SJCRH30 (cell line): Measurements from ENCODE around the gene HIPK4. TPM values are rescaled to one million over a fixed set of nuclear protein-coding genes. Genes with fewer than 3 reads are reported as not detected.
A peak's percentile ranks its signal among the peaks of the same experiment; 100 is the strongest.
"Not testable (repeated sequence)": the region's sequence is repeated elsewhere in the genome, so short reads cannot be mapped to it uniquely, and the experiment has no call there.

ENCODE experiments used
- DNase-seq, 2 experiments: peaks; one replicate each; pipeline ENCODE4 v3.0.0-alpha.2; 2015 to 2020
- H3K27ac ChIP-seq: fragments of 250-450 bp; sonication (Bioruptor Pico); 2 replicates; pipeline ENCODE4 v1.5.1; 2020; ENCODE audit warnings: mild to moderate bottlenecking, moderate library complexity
- H3K27me3 ChIP-seq: fragments of 250-450 bp; sonication (Bioruptor Pico); 2 replicates; pipeline ENCODE4 v1.5.1; 2020; ENCODE audit warnings: mild to moderate bottlenecking, moderate library complexity
- H3K36me3 ChIP-seq: fragments of 250-450 bp; sonication (Bioruptor Pico); 2 replicates; pipeline ENCODE4 v1.5.1; 2020; ENCODE audit warnings: mild to moderate bottlenecking, moderate library complexity
- H3K4me1 ChIP-seq: fragments of 250-450 bp; sonication (Bioruptor Pico); 2 replicates; pipeline ENCODE4 v1.5.1; 2020; ENCODE audit warnings: mild to moderate bottlenecking, moderate library complexity
- H3K4me3 ChIP-seq: fragments of 250-450 bp; sonication (Bioruptor Pico); 2 replicates; pipeline ENCODE4 v1.5.1; 2020; ENCODE audit warnings: mild to moderate bottlenecking, moderate library complexity
- H3K9me3 ChIP-seq: fragments of 250-450 bp; sonication (Bioruptor Pico); replicated peaks from 2 replicates; pipeline ENCODE4 v1.5.1; 2020; ENCODE audit warnings: mild to moderate bottlenecking, moderate library complexity
- total RNA-seq: library from RNA; depleted of rRNA; stranded (reverse); fragments of >200 nt; shearing (Covaris generic); gene quantifications from 2 replicates; pipeline ENCODE4 v1.2.3, GENCODE V29; 2014

Gene HIPK4
- total RNA-seq, 1 experiment from 2014 or later: 0.10 TPM

DNA sequence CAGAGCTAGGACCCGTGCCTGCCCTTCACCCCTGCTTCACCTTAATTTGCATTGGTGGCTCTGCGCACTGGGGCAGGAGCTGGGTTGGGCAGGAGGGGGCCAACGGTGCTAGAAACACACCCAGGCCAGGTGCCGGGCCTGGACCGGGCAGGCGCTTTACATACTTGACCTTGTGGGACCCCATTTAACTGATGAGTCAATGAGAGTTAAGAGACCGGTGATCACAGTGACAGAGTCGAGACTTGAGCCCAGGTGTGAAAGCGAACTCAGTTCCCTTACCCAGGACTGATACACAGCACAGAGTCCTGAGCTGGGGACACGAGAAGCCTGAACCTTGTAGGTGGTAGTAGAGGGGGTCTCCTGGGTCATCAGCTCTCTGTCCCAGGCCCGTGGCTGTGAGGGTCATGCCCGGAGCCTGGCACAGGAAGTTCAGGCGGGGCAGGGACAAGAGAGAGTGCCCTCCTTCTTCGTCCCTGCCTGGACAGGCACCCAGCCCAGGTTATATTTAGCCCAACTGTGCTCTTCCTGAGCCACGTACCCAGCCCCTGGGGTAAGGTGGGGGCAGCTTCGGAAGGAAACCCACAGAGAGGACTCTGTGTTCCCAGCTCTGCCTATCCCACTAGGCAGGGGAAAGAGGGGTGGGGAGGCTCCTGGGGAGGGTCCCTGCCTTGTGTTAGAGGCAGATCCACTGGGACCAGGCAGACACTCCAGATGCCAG lies 21.3 kb upstream of the HIPK4 start:
- Histone ChIP-seq H3K4me1 (peaks cover 11% of the 10 kb centered on the region; the same call in 1 of the 2 replicates), H3K4me3 (no peak overlapping the region), H3K9me3 (no peaks in the 10 kb centered on the region), H3K36me3 (no peaks in the 10 kb centered on the region), H3K27ac (no peak overlapping the region), H3K27me3 (peaks cover 10% of the 10 kb centered on the region)
- no peak for DNase-seq

DNA sequence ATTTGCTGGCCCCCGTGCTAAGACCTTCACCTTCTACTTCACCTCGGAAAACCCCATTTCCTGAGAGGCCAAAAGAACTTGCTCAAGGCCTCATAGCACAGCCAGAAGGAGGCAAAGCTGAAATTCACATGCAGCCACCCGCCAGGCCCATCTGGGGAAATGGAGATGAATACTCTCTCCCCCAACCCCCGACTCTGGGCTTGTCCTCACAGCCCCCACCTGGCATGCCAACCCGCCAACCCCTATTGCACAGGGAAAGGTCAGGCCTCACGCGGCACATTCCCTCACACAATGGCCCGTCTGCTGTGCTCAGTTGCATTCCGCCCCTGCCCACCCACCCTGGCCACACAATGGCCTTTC lies 20.0 kb upstream of the HIPK4 start:
- H3K27ac ChIP-seq: no peak overlapping the region
- H3K27me3 ChIP-seq: peaks cover 10% of the 10 kb centered on the region
- no peaks in the 10 kb centered on the region for H3K9me3 ChIP-seq
- no peak for DNase-seq
- H3K4me1 ChIP-seq: peaks cover 11% of the 10 kb centered on the region; the same call in 1 of the 2 replicates
- no peaks in the 10 kb centered on the region for H3K36me3 ChIP-seq
- H3K4me3 ChIP-seq: no peak overlapping the region

DNA sequence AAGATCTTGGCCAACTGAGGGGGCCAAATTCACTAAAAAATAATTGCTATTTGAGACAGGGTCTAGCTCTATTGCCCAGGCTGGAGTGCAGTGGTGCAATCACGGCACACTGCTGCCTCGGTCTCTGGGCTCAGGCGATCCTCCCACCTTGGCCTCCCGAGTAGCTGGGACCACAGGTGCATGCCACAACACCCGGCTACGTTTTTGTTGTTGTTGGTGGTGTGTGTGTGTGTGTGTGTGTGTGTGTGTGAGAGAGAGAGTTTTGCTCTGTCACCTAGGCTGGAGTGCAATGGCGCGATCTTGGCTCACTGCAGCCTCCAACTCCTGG lies 18.6 kb upstream of the HIPK4 start:
- H3K27ac ChIP-seq, H3K4me3 ChIP-seq, H3K36me3 ChIP-seq, H3K9me3 ChIP-seq, H3K4me1 ChIP-seq, H3K27me3 ChIP-seq, DNase-seq: not testable (repeated sequence)

DNA sequence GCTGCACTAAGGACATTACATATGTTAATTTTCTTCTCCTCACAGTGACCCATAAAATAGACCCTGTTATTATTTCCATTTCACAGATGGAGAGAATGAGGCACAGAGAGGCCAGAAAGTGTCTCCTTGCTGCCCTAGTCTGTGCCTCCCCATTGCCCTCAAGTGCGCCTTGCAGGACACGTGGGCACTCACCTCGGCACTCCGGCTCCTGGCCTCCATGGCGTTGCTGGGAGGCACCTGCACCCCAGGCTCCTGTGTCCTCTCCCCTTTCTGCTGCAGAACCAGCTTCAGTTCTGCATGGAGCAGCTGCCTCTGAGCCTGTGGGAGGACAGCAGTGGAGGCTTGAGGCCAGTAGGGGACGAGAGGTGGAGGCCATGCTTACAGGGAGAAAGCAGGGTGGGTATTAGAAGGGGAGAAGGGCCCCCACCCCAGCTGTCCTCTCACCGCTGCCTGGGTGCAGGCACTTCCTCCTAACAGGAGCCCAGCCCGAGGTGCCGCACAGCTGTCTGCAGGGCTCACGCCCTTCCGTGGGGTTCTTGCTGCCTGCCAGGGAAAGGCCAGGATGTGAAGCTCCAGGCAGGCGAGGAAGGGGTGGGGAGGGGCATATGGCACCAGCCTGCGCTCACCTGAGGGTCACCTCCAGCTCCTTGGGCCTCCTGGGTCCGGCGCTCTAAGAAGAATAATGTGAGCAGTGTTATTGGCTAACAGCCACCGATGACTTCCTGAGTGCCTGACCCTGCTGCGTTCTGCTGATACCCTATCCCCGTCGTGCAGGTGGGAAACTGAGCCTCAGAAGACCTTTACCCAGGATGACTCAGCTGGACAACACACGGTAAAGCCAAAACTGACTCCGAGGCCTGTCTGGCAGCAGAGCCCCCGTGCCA lies 18.0 kb upstream of the HIPK4 start:
- Histone ChIP-seq H3K27ac (no peak overlapping the region), H3K4me3 (no peak overlapping the region), H3K36me3 (no peaks in the 10 kb centered on the region), H3K9me3 (no peaks in the 10 kb centered on the region), H3K4me1 (peaks cover 6% of the 10 kb centered on the region; the same call in 1 of the 2 replicates), H3K27me3 (peaks cover 10% of the 10 kb centered on the region)
- peak; percentile 72 to 73 for DNase-seq

DNA sequence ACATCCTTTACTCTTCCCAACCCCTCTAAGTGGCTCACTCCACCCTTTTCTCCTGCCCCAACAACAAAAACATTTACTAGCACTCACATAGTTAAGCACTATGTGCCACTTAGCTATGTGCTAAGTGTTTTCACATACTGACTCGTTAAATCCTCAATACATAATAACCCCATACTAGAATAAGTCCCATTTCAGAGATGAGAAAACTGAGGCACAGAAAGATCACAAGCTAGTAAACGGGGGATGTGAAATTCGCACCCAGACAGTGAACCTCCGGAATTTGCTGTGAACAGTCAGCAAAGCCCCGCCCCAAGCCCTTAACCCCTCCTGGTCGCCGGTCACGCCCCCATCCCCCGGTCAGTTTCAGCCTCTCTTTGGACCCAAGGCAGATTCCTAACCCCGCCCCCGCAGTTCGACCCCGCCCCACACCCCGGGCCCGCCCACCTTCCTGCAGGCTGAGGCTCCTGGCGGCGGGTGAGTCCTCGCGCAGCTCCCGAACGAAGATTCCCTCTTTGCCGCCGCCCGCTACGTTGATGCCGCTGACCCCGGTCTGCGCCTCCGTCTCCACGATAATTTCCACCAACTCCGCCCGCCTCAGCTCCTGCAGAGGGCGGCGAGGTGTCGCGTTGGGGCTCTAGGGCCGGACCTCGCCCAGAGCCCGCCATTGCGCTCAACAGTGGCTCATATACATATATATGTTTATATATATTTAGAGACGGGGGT lies 13.4 kb upstream of the HIPK4 start:
- H3K4me1 ChIP-seq: peaks cover 6% of the 10 kb centered on the region; the same call in 1 of the 2 replicates
- no peaks in the 10 kb centered on the region for H3K36me3 ChIP-seq
- H3K4me3 ChIP-seq: peak overlapping the region; percentile 57
- peak overlapping the region; percentile 15 for H3K27ac ChIP-seq
- H3K9me3 ChIP-seq: no peaks in the 10 kb centered on the region
- no peaks in the 10 kb centered on the region for H3K27me3 ChIP-seq
- DNase-seq: peak; percentile 95 to 98

DNA sequence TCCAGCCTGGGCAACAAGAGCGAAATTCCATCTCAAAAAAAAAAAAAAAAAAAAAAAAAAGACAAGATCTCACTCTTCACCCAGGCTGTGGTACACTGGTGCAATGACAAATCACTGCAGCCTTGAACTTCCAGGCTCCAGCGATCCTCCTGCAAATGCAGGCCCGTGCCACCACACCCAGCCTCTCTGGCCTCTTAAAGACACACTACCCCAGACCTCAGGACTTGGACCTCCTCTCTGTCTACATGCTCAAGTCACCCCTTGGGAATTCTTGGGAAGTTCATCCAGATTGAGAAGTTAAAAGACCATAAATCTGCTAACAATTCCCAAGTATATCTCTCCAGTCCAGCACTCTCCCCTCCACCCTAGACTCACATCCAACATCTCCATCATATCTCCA lies 10.6 kb upstream of the HIPK4 start:
- Histone ChIP-seq H3K4me3 (no peak overlapping the region), H3K27me3 (no peaks in the 10 kb centered on the region), H3K4me1 (no peaks in the 10 kb centered on the region), H3K36me3 (no peaks in the 10 kb centered on the region), H3K27ac (no peak overlapping the region), H3K9me3 (no peaks in the 10 kb centered on the region)
- no peak for DNase-seq

DNA sequence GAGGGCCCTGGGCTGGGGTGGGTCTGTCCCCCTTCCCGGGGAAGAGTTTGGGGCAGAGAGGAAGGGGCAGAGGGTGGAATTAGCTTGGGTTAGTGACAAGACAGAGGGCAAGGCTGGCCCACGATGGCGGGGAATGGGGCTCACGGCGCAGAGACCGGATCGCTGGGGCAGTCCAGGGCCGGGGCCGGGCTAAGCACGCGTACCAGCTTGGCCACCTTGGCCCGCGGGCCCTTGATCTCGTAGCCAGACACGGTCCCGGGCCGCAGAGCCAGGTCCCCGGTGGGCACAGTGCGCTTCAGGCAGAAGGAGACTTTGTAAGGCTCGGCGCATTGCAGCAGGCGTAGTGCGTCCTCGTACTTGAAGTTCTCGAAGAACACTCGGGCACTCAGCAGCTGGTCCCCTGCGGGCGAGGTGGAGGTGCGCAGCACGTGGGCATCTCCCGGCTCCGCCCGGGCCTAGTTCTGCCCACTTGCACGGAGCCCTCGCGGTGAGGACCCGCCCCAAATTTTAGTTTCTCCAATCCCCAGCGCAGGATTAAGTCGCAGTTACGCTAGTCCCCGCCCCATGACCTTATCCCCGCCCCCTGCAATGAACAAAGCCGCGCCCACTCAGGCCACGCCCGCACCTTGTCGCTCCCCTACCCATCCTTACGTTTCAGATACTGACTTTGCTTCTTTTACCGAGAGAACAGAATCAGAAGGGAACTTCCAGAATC lies 8.6 kb upstream of the HIPK4 start:
- DNase-seq: no peak
- peaks cover 11% of the 10 kb centered on the region; the same call in 1 of the 2 replicates for H3K27me3 ChIP-seq
- H3K9me3 ChIP-seq: no peaks in the 10 kb centered on the region
- no peaks in the 10 kb centered on the region for H3K36me3 ChIP-seq
- no peaks in the 10 kb centered on the region for H3K4me1 ChIP-seq
- no peak overlapping the region for H3K4me3 ChIP-seq
- H3K27ac ChIP-seq: no peak overlapping the region

DNA sequence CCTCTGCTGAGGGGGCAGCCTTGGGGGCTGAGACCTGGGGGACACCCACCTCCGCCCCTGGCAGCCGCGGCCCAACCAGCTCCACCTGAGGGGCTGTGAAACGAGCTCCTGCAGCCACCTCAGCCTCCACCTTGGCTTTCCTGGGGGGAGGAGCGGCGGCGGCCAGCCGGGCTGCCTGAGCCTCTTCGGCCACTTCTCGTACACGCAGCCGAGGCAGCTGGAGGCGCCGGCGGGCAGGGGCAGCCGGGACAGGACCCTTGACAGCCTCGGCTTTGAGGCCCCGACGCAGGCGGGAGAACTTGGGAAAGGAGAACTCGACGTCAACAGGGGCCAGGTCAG lies 7.6 kb upstream of the HIPK4 start:
- DNase-seq: no peak
- Histone ChIP-seq H3K36me3 (no peaks in the 10 kb centered on the region), H3K27me3 (peaks cover 11% of the 10 kb centered on the region; the same call in 1 of the 2 replicates)

DNA sequence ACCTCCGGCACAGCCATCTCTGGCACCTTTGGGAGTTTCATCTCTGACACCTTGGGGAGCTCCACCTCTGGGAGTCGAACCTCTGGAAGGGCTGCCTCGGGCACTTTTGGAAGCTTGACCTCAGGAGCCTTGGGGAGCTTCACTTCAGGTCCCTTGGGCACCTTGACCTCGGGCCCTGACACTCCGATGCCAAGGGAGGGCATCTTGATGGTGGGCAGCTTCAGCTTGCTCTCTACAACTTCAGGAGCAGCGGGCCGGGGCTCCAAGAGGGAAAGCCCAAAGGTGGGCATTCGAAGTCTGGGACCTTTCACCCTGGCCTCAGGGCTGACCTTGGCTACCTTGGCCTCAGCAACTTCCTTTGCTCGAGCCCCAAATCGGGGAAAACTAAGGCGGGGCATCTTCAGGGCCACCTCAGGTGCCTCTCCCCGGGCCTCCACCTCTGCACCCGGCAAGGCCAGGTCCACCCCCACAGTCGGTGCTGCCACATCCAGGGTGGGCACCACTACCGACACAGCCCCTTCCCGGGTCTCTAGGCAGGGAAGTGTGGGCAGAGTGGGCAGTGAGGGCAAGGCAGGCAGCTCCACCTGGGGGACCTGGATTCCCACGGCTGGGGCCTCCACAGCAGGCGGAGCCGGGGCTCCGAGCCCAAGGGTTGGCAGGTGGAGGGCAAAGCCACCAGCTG lies 7.0 kb upstream of the HIPK4 start:
- no peak for DNase-seq
- Histone ChIP-seq H3K27ac (no peak overlapping the region), H3K4me1 (no peaks in the 10 kb centered on the region), H3K9me3 (no peaks in the 10 kb centered on the region), H3K4me3 (no peak overlapping the region), H3K36me3 (no peaks in the 10 kb centered on the region), H3K27me3 (peaks cover 11% of the 10 kb centered on the region; the same call in 1 of the 2 replicates)

More for the DNA sequence above, 7.6 kb upstream of the HIPK4 start:
- Histone ChIP-seq H3K4me3 (no peak overlapping the region), H3K4me1 (no peaks in the 10 kb centered on the region), H3K27ac (no peak overlapping the region), H3K9me3 (no peaks in the 10 kb centered on the region)

DNA sequence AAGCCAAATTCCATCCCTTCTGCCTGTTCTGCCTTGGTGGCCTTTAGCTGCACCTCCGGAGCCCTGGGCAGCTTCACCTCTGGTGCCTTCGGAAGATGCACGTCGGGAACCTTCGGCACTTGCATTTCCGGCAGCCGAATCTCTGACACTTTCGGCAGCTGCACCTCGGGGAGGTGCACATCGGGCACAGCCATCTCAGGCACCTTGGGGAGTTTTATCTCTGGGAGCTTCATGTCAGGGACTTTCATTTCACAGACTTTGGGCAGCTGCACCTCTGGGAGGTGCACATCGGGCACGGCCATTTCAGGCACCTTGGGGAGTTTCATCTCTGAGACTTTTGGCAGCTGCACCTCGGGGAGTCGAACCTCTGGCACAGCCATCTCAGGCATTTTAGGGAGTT lies 6.0 kb upstream of the HIPK4 start:
- no peaks in the 10 kb centered on the region for H3K36me3 ChIP-seq
- no peaks in the 10 kb centered on the region for H3K9me3 ChIP-seq
- no peak overlapping the region for H3K4me3 ChIP-seq
- no peak overlapping the region for H3K27ac ChIP-seq
- H3K27me3 ChIP-seq: peaks cover 11% of the 10 kb centered on the region; the same call in 1 of the 2 replicates
- no peak for DNase-seq
- H3K4me1 ChIP-seq: no peaks in the 10 kb centered on the region

DNA sequence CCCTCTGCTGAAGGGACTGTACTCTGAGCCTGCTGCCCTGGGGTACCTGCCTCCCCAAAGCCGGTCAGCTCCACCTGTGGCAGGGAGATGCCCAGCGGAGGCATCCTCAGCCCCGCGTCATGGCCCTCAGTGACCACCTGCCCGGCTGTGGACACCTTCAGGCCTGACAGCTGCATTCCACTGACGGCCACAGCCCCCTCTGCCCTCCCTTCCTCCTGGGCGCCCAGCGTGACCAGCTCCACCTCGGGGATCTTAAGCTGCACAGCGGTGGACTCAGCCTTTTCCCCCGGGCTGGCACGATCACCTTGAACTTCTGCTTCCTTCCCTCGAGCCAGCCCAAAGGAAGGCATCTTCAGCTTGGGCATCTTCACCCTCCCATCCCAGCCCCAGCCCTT lies 4.8 kb upstream of the HIPK4 start:
- H3K4me3 ChIP-seq: no peak overlapping the region
- peaks cover 11% of the 10 kb centered on the region; the same call in 1 of the 2 replicates for H3K27me3 ChIP-seq
- DNase-seq: no peak
- H3K27ac ChIP-seq: no peak overlapping the region
- no peaks in the 10 kb centered on the region for H3K4me1 ChIP-seq
- H3K9me3 ChIP-seq: no peaks in the 10 kb centered on the region
- H3K36me3 ChIP-seq: no peaks in the 10 kb centered on the region

DNA sequence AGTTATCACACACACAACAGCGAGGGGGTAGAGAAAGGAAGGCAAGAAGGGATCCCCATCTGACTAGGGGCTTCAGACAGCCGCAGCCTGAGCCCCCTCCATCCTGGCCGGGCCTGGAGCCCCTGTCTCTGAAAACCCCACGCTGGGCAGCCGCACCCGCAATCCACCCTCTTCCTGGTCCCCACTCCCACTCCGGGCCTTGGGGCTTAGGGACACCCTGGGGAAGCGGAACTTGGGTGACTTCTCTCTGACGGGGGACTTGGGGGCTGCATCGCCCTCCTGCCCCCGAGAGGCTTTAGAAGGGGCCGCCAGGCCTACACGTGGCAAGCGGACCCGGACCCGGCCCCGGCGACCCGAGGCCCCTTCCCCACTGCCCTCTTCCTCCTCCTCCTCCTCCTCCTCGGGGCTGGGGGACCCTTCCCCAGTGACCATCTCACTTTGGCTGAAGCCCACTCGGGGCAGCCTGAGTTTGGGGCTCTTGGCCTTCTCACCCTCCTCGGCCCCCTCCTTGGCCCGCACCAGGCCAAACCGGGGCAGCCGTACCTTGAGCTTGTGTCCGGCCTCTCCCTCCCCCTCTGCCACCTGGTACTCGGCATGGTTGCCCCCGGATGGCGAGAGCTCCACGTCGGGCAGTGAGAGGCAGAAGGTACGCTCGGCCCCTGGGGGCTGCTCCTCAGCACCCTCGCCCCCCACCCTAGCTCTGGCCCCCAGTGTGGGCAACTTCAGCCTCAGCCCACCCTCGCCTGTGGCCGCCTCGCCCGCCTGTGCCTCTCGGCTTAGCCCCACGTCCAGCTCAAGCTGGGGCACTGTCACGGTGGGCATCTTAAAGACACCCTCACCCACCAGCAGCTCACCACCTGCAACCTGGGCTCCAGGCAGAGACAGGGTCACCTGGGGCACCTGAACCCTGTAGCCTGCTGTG lies 4.2 kb upstream of the HIPK4 start:
- Histone ChIP-seq H3K4me1 (no peaks in the 10 kb centered on the region), H3K9me3 (no peaks in the 10 kb centered on the region)

DNA sequence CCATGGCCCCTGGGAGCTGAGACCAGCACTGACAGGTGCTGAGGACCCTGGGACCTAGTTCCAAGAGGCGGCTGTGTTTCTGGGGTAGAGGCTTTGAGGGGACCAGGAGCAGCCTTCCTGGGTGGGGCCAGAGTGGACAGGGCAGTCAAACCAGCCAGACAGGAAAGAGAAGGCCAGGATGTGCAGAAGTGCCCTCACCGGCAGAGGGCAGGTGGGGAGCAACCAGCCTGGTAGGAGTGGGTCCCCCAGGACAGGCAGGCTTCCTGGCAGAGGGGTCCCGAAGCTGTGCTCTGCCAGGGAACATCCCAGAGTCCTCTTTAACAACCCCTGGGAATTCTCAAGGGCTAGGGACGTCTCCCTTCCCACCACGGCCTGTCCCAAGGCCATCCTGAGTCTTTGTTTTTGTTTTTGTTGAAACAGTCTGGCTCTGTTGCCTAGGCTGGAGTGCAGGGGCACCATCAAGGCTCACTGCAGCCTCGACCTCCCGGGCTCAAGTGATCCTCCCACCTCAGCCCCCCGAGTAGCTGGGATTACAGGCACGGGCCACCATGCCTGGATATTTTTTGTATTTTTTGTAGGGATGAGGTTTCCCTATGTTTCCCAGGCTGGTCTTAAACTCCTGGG lies 3.0 kb upstream of the HIPK4 start:
- H3K4me1 ChIP-seq: no peaks in the 10 kb centered on the region

More for the DNA sequence above, 4.2 kb upstream of the HIPK4 start:
- Histone ChIP-seq H3K36me3 (no peaks in the 10 kb centered on the region), H3K27me3 (peaks cover 11% of the 10 kb centered on the region; the same call in 1 of the 2 replicates), H3K27ac (no peak overlapping the region), H3K4me3 (no peak overlapping the region)
- no peak for DNase-seq

More for the DNA sequence above, 3.0 kb upstream of the HIPK4 start:
- Histone ChIP-seq H3K27me3 (peaks cover 11% of the 10 kb centered on the region; the same call in 1 of the 2 replicates), H3K27ac (no peak overlapping the region), H3K36me3 (no peaks in the 10 kb centered on the region), H3K4me3 (no peak overlapping the region), H3K9me3 (no peaks in the 10 kb centered on the region)
- peak; percentile 36 to 54 for DNase-seq
